NCI-H446 treated with DMSO at 0.1 percent for 48 hours (cell line): Measurements from ENCODE around the gene MFN2.
"Not testable (repeated sequence)": the region's sequence is repeated elsewhere in the genome, so short reads cannot be mapped to it uniquely, and the experiment has no call there.

Source experiments
- DNase-seq: peaks from one replicate; lab custom pipeline; 2025; lab: John Stamatoyannopoulos, UW

The MFN2 gene

DNA sequence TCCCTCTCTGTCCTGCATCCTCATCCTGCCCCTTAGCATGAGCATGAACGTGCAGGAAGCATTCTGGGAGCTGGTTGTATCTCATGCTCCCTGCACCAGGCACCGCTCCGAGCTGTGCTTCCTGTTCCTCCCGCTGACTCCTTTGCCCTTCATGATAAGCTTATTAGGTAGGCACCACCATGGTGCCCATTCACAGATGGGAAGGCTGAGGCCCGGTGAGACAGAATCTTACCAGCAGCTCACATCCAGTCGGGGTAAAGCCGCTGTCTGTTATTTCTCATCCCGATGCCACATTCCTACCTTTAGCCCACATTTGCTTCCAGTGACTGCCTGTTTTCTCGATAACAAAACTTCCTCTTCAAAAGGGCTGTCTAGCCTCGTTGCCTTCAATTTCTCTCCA is 46.3 kb downstream of the MFN2 start:
- DNase-seq, result no peak

DNA sequence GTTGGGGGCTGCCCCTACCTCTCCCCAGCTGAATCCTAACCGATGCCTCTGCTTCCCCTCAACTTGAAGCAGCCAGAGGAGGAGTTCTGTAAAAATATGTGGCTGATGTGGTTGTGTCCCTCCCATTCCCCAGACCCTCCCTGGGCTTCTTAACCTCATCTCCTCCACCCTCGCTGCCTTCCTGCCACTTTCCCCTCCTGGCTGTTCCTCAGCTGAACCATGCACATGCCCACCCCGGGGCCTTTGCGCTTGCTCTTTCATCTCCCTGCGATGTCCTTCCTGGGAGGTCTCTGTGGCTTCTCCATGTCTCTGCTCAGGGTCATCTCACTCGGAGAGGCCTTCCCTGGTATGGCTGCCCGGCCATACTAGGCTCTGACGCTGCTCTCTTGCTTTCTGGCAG is 48.0 kb downstream of the MFN2 start:
- DNase-seq, result no peak

DNA sequence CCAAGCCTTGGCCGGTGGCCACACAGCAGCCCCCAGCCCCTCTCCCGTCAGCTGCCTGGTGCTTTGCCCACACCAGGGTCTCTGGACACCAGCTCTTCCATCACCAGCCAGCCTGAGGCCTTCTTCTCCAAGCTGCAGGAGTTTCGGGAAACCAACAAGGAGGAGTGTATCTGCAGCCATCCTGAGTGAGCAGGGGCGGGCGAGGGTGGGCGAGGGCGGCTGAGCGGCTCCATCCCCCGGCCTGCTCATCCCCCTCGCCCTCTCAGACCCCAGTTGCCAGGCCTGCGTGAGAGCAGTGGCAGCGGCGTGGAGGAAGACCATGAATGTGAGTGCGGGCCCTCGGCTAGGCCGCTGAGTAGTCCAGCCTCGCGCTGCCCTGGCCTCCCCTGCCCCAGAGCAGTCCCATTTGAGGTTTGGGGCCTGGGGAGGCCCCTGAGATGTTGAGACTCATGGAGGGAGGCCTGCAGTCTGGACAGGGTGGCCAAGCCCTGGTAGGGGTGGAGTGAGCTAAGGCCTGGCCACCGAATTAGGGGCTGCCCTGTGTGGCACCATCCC is 48.8 kb downstream of the MFN2 start:
- no peak for DNase-seq

DNA sequence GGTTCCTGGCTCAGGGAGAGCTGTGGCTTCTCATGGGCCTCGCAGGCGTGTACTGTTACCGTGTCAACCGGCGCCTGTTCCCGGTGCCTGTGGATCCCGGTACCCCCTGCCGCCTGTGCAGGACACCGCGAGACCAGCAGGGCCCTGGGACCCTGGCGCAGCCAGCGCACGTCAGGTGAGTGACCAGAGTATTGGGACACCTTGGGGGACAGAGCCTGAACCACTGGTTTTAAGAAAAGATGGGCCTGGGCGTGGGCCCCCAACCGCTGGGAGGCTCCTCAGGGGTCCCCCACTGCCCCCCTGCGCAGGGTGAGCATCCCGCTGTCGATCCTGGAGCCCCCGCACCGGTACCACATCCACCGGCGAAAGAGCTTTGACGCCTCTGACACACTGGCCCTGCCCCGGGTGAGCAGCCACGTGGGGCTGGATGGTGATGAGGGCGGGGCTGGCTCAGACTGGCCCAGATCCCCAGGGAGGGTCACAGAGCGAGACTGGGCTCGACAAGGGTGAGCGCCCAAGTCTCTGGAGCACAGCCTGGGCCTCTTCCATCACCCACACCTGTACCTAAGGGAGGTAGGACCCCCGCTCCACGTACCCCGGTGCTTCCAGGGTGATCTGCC is 49.6 kb downstream of the MFN2 start:
- DNase-seq, result no peak

DNA sequence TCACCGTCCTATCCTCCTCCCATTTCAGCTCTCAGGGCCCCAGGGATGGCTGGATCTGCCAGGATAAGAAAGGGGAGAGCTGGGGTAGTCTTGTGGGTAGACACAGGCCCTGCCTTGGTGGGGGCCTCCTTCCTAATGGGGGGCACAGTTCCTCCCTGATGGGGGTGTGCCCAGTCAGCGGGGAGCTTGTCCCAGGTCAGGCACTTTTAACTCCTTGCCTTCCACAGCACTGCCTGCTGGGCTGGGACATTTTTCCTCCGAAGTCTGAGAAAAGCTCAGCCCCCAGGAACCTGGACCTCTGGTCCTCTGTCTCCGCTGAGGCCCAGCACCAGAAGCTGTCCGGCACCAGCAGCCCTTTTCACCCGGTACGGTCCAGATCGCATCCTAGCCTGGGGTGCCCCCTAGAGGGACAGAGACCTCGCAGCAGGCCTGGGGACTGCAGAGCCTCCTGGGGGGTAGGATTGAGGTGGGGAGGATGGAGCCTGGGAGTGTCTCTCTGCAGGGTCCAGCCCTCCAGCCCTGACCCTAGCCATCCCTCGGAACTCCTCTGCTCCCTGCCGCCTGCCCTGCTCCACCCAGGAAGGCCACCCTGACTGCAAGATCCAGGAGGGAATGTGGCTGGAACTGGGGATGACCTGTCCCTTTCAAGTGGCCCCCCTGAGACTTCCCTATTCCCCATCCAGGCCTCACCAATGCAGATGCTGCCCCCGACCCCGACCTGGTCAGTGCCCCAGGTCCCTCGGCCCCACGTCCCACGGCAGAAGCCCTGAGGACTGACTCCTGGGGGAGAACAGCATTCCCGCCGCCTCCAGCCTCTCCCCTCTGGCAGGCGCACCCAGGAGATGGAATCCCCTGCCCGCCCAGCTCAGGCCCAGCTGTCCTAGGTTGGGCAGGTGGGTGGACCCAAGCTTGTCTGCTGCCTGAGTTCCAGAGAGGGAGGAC is 51.1 kb downstream of the MFN2 start:
- DNase-seq, result no peak

DNA sequence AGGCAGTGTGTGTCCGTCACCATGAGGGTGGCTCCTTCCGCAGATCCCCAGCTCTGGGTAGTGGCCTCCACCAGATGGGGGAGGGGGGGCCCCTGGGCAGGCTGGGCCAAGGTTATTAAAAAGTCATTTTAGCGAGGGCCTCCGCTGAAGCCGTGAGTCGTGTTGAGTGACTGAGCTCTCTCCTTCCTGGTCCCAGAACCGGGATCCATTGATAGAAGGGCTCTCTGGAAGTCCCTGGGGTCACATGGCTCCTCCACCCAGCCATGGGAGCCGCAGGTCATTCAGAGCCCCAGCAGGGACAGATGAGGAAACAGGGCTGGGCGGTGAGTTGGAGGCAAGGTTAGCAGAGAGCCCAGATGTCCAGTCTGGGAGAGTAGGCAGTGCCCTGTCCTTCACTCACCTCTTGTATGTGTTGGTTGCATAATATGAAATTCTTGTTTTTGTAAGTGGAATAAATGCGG is 51.9 kb downstream of the MFN2 start:
- no peak for DNase-seq

DNA sequence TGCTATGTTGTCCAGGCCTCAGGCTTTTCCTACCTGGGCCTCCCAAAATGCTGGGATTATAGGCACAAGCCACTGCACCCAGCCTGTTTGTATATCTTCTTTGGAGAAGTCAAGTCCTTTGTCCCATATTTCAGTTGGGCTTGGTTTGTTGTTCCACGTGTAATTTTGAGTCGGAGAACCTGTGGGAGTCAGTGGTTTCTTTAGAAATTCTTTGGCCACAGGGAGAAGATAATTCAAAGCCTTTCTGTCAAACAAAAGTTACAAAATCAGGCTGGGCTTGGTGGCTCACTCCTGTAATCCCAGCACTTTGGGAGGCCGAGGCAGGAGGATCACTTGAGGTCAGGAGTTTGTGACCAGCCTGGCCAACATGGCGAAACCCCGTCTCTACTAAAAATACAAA is 53.2 kb downstream of the MFN2 start:
- not testable (repeated sequence) for DNase-seq

DNA sequence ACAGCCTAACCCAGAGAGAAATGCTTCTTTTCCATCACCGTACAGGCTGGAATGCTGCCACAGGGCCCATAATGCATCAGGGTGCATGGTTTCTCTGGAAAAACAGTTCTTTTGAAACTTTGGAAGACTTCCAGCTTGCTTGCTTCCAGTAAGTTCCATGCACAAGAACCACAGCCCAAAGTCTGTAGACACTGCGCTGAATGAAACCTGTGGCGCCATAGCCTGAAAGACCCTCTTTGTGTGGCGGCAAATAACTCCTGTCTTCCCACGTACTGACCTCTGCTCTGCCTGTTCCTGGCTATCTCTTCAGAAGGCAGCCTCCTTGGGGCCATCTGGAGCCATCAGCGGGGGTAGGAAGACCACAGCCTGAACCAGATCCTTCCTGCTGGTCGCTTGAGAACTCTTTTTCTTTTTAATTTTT is 54.1 kb downstream of the MFN2 start:
- no peak for DNase-seq

DNA sequence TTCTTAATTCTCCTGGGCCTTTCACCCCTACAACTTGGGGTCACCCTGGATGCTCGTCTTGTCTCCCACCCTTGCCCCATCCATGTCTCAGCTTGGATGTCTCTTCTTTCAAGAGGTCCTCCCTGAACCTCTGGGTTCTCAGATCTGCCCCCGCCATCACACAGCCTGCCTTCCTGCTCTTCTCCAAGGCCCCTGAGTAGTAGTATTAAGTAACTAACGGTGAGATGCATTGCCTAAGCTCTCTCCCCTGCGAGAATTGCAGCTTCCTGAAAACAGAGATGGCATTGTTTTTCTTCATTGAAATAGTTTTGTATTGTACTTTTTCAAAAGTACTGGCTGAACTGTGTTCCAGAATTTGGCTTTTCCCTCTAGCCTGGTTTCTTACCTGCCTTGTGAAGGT is 55.1 kb downstream of the MFN2 start:
- DNase-seq, result no peak

DNA sequence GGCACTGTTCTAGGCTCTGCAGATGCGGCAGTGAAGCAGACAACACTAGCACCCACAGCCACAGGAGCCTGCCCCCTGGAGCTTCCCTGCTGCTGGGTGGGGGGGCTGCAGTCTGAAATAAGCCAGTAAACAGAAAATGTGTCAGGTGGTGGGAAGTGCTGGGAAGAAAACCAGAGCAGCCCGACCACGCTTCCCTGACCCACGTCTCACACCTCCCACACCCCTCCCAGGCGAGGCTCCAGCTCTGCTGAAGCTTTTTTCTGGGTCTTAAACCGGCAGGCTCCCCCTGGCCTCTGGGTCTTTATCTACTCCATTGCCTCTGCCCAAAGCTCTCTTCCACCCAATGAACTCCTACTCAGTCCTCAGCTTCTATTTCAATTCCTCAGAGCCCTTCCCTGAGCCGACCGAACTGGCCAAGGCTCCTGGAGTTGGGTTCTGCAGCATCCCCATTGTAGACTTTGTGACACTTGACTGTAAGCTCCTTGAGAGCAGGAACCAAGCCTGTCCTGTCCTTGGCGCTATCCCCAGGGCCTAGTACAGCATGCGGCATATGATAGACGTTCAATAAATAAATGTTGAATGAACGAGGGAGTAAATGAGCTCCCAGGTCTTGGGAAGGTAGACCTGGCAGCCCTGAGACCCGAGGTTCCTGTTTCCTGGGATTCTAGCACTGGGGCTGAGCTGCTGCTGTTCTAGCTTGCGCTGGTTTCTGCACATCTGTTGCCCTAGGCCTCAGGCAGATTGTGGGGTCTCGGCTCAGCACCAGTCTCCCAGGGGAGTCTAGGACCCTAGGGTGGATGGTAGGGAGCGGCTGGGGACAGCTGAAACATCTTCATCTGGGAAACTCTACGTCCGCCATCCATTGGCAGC is 57.5 kb downstream of the MFN2 start:
- DNase-seq, result no peak

DNA sequence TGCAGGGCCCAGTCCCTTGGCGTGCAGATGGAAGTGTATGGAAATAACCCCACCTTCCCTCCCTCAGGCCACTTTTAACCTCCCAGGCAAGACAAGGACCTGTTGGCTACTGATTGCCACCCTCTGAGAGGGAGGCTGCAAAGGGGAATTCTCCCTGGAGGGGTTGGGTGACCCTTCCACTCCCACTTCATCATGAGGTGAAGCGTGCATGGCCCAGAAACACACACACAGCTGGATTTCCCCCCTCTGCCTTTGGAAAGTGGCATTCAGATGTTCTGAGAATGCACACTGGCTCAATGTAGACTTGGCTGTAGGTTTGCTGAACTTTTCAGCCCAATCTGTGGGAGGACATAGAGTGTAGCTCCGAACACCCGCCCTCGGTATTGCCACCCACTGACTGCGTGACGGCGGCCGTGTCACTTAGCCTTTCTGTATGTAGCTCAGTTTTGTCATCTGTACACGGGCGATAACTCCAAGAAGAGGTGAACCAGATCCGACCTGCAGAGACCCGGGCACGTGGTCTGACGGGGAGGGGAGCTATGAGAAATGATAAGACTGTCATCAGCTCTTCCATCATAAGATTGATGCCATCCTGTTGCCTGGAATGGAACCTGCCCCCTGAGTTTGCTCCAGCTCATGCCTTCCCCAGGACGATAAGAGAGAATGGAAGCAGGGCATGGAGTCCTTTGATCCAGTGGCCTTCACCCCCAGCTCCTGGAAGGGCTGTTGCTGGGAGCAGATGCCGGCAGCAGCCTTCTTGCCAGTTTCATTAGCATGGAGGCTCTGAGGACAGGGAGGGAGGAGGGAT is 58.3 kb downstream of the MFN2 start:
- DNase-seq, result no peak

DNA sequence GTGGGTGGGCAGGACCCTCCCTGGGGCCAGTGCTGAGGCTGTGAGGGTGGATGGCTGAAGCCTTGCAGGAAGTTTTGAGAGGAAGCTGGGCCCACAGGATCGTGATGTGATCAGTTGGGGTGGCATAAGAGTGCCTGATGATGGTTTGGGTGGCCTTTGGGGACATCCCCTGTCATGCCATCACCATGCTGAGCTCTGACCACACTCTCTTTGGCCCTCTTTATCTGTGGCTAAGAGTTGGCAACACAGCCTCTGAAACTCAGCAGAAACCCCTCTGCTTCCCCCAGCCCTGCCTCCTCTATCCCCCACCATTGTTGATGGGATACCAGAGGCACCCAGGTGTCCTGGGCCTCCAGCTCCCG is 58.9 kb downstream of the MFN2 start:
- no peak for DNase-seq

DNA sequence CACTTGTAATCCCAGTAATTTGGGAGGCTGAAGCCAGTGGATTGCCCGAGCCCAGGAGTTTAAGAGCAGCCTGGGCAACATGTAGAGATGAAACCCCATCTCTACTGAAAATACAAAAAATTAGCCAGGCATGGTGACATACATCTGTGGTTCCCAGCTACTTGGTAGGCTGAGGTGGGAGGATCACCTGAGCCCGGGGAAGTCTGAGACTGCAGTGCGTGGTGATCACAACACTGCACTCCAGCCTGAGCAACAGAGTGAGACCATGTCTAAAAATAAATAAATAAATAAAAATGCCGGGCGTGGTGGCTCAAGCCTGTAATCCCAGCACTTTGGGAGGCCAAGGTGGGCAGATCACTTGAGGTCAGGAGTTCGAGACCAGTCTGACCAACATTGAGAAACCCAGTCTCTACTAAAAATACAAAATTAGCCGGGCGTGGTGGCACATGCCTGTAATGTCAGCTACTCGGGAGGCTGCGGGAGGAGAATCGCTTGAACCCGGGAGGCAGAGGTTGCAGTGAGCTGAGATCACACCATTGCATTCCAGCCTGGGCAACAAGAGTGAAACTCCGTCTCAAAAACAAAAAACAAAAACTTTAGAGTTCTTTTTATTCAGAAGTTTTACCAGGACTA is 59.7 kb downstream of the MFN2 start:
- not testable (repeated sequence) for DNase-seq

DNA sequence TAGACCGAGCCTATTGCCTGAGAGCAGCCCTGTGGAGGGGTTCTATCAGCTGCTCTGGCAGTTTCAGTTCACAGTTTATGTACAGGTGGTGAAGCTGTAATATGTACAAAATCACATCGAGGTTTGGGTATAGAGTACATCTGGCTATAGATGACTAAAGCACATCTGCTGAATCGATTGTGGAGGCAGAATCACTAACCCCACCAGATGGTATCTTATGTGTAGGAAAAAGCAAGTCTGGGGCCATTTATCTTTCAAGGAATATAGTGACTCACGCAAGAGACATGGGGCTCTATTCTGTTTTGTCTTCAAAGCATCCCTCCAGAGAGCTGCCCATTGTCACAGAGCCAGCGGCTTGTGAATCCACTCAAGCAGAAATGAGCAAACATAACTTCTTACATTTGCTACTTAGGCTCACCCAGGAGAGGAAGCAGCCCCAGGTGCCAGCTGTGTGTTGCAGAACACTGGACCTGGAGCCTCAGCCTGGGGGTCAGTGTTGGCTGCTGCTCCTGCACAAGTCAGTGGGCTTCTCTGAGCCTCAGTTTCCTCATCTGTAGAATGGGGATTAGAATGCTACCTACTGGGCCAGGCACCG is 60.3 kb downstream of the MFN2 start:
- DNase-seq, result peak; percentile 88

DNA sequence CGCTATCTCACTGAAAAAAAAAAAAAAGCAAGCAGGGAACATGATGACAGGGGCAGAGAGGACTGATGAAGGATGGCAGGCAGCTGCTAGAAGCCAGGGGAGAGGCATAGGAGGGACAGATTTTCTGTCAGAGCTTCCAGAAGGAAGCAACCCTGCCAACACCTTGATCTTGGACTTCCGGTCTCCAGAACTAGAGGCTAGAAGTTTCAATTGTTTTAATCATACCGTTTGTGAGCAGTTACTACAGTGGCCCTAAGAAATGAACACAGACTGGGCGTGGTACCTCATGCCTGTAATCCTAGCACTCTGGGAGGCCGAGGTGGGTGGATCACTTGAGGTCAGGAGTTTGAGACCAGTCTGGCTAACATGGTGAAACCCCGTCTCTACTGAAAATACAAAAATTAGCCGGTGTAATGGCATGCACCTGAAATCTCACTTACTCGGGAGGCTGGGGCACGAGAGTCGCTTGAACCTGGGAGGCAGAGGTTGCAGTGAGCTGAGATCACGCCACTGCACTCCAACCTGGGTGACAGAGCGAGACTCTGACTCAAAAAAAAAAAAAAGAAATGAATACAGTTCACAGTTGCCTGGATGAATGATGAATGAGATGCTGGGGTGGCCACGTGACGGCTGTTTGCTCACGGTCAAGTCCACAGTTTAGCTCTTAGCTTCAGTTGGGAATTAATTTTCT is 64.1 kb downstream of the MFN2 start:
- not testable (repeated sequence) for DNase-seq

DNA sequence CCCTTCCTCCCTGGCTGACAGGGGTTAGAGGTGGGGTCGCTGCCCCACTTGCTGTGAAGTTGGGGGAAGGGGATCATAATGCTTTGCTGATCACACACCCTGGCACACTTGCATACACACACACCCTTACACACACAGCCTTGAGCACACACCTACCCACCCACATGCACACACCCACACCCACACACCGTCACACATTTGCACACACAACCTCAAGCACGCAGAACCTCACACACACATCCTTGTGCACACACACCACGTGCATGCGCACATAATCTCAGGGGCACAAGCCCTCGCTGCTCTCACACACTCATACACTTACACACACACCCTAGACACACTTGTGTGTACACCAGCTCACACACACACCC is 66.5 kb downstream of the MFN2 start:
- DNase-seq, result no peak

DNA sequence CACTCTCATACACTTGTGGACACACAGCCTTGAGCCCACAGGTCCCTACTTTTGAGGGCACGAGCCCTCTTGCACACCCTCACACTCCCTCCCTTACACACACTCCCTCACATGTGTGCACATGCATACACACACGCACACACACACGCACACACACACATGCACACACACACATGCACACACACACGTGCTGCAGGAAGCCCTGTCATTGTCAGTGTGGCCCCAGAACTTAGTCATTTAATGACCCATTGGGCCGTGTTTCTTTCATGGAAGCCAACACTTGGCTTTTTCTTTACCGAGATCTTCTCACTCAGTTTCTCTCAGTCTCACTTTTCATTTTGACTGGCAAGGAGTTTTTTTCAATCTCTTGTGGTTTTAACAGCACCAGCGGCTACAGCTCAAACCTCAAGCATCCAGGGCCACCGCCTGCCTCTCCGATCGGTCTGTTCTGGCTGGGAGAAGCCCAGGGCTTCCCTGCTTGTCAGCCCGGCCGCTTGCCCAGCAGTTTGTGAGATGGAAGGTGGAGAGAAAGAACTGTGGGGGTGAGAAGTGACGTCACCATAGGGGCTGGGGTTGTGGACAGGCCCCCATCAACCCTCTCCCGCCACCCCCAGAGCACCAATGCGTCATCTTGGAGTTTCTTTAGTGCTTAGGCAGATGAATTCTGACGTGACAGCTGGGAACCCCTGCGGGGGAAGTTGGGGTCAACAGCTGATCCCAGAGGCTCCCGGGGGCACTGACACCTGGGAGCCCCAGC is 67.1 kb downstream of the MFN2 start:
- no peak for DNase-seq

DNA sequence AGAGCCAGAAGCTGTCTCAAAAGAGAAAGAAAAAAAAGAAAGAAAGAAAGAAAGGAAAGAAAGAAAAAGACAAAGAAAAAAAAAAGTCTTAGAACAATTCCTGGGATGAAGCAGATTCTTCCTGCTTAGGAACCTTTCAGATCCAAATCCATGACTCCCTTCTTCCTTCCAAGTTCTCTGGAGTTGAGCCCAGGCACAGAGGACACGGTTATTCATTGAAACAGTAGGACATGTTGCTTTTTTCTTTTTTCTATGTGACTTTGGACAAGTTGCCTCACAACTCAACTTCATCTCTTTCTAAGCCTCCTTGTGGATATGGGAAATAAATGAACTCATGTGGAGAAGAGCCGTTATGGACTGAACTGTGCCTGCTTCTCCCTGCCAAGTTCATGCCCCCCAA is 68.1 kb downstream of the MFN2 start:
- DNase-seq, result no peak

DNA sequence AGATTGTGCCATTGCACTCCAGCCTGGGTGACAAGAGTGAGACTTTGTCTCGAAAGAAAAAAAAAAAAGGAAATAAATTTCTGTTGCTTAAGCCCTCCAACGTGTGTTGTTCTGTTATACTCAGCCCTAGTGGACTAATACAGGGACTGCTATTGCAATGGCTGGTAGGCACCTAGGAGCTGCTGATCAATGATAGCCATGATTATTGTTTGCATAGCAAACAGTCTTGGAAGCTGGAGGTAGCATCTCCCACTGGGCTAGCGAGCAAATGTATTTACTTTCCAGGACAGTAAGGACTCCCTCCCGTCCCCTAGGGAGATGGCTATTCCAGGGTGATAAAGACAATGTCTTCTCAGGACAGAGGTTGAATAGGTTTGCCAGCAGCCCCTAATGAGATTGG is 69.4 kb downstream of the MFN2 start:
- DNase-seq, result no peak
